A549 (cell line): ENCODE results near the gene PKP1. TPM values are rescaled to one million over a fixed set of nuclear protein-coding genes. Genes with fewer than 3 reads are reported as not detected.

Experiments
- ATAC-seq, 2 experiments: fragments of 200-7000 bp in 1 of 2; fragments of >200 bp in 1 of 2; cut with Nextera tagmentation in 1 of 2; cut with Tn5 transposase in 1 of 2; 3 replicates each; pipeline versions ENCODE4 v1.8.0 to v1.9.1; 2018 to 2020; ENCODE audit warnings: mild to moderate bottlenecking in 1 of 2, moderate library complexity in 1 of 2
- CTCF ChIA-PET: fragments of 300-600 bp; sonication (Branson Sonifier 250); formaldehyde crosslinking; extraction: SDS; loops from one replicate; lab custom pipeline; 2021; ENCODE audit warnings: antibody characterized with exemption, inconsistent platforms; lab: Yijun Ruan, JAX
- POLR2A ChIA-PET: fragments of 350-600 bp; formaldehyde crosslinking; extraction: SDS; loops from one replicate; lab custom pipeline; 2021; ENCODE audit warnings: antibody characterized with exemption, inconsistent platforms; lab: Yijun Ruan, JAX
- DNase-seq, 2 experiments: peaks; one replicate each; pipeline versions ENCODE4 v3.0.0 to v3.0.0-alpha.2; 2011 to 2016; ENCODE audit warnings: low read depth in 1 of 2, low spot score in 1 of 2
- FAIRE-seq: peaks from 2 replicates; lab custom pipeline; 2011; peaks lifted over from hg19 to GRCh38; lab: Jason Lieb, UNC
- H3K27ac ChIP-seq, 2 experiments: fragments of >200 bp; sonication (Bioruptor Twin); formaldehyde crosslinking; 3 replicates each; pipeline ENCODE4 v1.5.1; 2016 to 2017
- H3K4me1 ChIP-seq: fragments of >200 bp; sonication (Bioruptor Twin); formaldehyde crosslinking; 3 replicates; pipeline ENCODE4 v1.6.1; 2016
- H3K4me2 ChIP-seq: fragments of >200 bp; sonication (Bioruptor Twin); formaldehyde crosslinking; 3 replicates; pipeline ENCODE4 v1.6.1; 2016
- H3K4me3 ChIP-seq: fragments of >200 bp; sonication (Bioruptor Twin); formaldehyde crosslinking; 3 replicates; pipeline ENCODE4 v1.5.1; 2016
- H3K9me3 ChIP-seq: fragments of >200 bp; sonication (Bioruptor Twin); formaldehyde crosslinking; 3 replicates; pipeline ENCODE4 v1.6.1; 2016
- CBX2 ChIP-seq: fragments of 200-600 bp; sonication (generic); IDR thresholded peaks from 2 replicates; pipeline ENCODE4 v1.6.1; 2016; ENCODE audit warnings: low read depth, mild to moderate bottlenecking, borderline replicate concordance
- CEBPB ChIP-seq, 2 experiments: fragments of >200 bp in 1 of 2; sonication (Bioruptor Twin) in 1 of 2; formaldehyde crosslinking in 1 of 2; IDR thresholded peaks; 2 replicates each; pipeline ENCODE4 v1.6.1; 2012 to 2016
- EHF ChIP-seq: fragments of 250-450 bp; sonication (Bioruptor Pico); IDR thresholded peaks from 2 replicates; pipeline ENCODE4 v1.5.0; 2020; ENCODE audit warnings: mild to moderate bottlenecking
- ESRRA ChIP-seq: fragments of 150-350 bp; IDR thresholded peaks from 2 replicates; pipeline ENCODE4 v1.6.1; 2014; ENCODE audit warnings: mild to moderate bottlenecking, low read length, borderline replicate concordance
- HEYL ChIP-seq: fragments of 250-450 bp; sonication (Bioruptor Pico); IDR thresholded peaks from 2 replicates; pipeline ENCODE4 v1.8.0; 2021; ENCODE audit warnings: mild to moderate bottlenecking, moderate library complexity
- HOXA7 ChIP-seq: fragments of 250-450 bp; sonication (Bioruptor Pico); IDR thresholded peaks from 2 replicates; pipeline ENCODE4 v1.5.0; 2020; ENCODE audit warnings: mild to moderate bottlenecking, moderate library complexity
- JUNB ChIP-seq: fragments of >200 bp; sonication (Bioruptor Twin); formaldehyde crosslinking; IDR thresholded peaks from 2 replicates; pipeline ENCODE4 v1.6.1; 2016
- KDM5A ChIP-seq: fragments of 200-600 bp; sonication (generic); IDR thresholded peaks from 2 replicates; pipeline ENCODE4 v1.6.1; 2016; ENCODE audit warnings: antibody characterized with exemption, mild to moderate bottlenecking
- POLR2A ChIP-seq: IDR thresholded peaks from 2 replicates; pipeline ENCODE4 v1.6.1; 2012; ENCODE audit warnings: mild to moderate bottlenecking, low read length
- POLR2AphosphoS2 ChIP-seq: conservative IDR thresholded peaks from 2 replicates; pipeline ENCODE4 v1.6.1; 2012; ENCODE audit warnings: low read length, improper control_type of control experiment, inconsistent platforms
- RAD21 ChIP-seq, 2 experiments: fragments of >200 bp in 1 of 2; sonication (Bioruptor Twin) in 1 of 2; formaldehyde crosslinking in 1 of 2; IDR thresholded peaks in 1 of 2; conservative IDR thresholded peaks in 1 of 2; 2 replicates in 1 of 2; 3 replicates in 1 of 2; pipeline ENCODE4 v1.6.1; 2012 to 2018; ENCODE audit warnings: inconsistent platforms in 1 of 2
- RCOR1 ChIP-seq: fragments of 150-350 bp; IDR thresholded peaks from 2 replicates; pipeline ENCODE4 v1.6.1; 2014; ENCODE audit warnings: antibody characterized with exemption, low read length, low read depth
- RNF2 ChIP-seq: fragments of 200-600 bp; sonication (generic); IDR thresholded peaks from 2 replicates; pipeline ENCODE4 v1.6.1; 2016; ENCODE audit warnings: low read depth, mild to moderate bottlenecking, antibody characterized with exemption, moderate library complexity, borderline replicate concordance
- SREBF2 ChIP-seq: fragments of 450-650 bp; IDR thresholded peaks from 2 replicates; pipeline ENCODE4 v1.6.1; 2014; ENCODE audit warnings: mild to moderate bottlenecking, moderate library complexity
- TP53 ChIP-seq: fragments of 250-450 bp; sonication (Bioruptor Pico); IDR thresholded peaks from 2 replicates; pipeline ENCODE4 v1.5.0; 2021; ENCODE audit warnings: mild to moderate bottlenecking, moderate library complexity
- ZSCAN20 ChIP-seq: fragments of 250-450 bp; sonication (Bioruptor Pico); IDR thresholded peaks from 2 replicates; pipeline ENCODE4 v1.8.0; 2022; ENCODE audit warnings: mild to moderate bottlenecking, moderate library complexity
- WGBS: methylation state at CpG from one replicate; pipeline ENCODE4 v1.1.6; 2017; ENCODE audit errors: missing lambda C conversion rate; 5-methylcytosine and 5-hydroxymethylcytosine counted together
- polyA plus RNA-seq, 4 experiments: library from polyadenylated mRNA; depleted of rRNA in 3 of 4; stranded (reverse); fragments of >200 nt; fragmentation: RNase III in 1 of 4; extraction: RNeasy Plus Mini Kit Qiagen cat#74134 plus additional on column Dnase treatment in 1 of 4; gene quantifications; 2 replicates in 3 of 4; 3 replicates in 1 of 4; pipeline ENCODE4 v1.2.3, GENCODE V29; 2011 to 2017
- TF ChIP-seq, protein P1 (sequence below): fragments of 250-450 bp; sonication (Bioruptor Pico); IDR thresholded peaks from 2 replicates; pipeline ENCODE4 v1.5.0; 2020; ENCODE audit warnings: low read depth, mild to moderate bottlenecking, moderate library complexity
- TF ChIP-seq, protein P2 (sequence below): fragments of 200-600 bp; sonication (generic); IDR thresholded peaks from 2 replicates; pipeline ENCODE4 v1.6.1; 2016; ENCODE audit warnings: antibody characterized with exemption, mild to moderate bottlenecking, moderate library complexity
- TF ChIP-seq, protein P3 (sequence below): IDR thresholded peaks from 2 replicates; pipeline ENCODE4 v1.6.1; 2012
- TF ChIP-seq, protein P4 (sequence below): fragments of 150-350 bp; IDR thresholded peaks from 2 replicates; pipeline ENCODE4 v1.6.1; 2014; ENCODE audit warnings: low read depth, mild to moderate bottlenecking, low read length
- TF ChIP-seq, protein P5 (sequence below): fragments of 450-650 bp; IDR thresholded peaks from 2 replicates; pipeline ENCODE4 v1.6.1; 2014; ENCODE audit warnings: antibody characterized with exemption
- TF ChIP-seq, protein P6 (sequence below): fragments of >200 bp; sonication (Bioruptor Twin); formaldehyde crosslinking; IDR thresholded peaks from 2 replicates; pipeline ENCODE4 v1.6.1; 2016

PKP1 gene
- polyA plus RNA-seq, 2 of the 4 experiments (the other 2 are of a cell fraction): not detected

DNA sequence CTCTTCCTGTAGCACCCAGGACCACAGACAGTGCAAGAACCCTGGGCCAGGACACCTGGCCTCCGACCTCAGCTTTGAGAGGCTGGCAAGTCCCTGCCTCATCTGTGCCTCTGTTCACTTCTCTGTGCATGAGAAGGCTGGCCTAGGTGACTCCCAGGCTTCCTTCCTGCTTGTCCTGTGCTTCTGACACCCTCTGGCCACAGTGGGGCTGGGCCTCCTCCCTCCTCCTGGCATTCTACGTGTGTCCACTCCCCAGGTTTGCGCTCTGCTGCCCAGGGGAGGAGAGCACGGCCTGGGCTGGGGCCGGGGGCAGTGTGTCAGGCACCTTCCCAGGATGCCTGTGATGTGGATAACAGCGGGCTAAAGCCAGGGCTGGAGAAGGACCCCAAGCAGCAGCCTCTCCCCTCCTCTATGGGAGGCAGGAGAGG, 30.3 kb upstream of the PKP1 start:
- CTCF ChIA-PET: interaction anchor here (1.1 to 8.8 kb wide), 6 partner anchors 9 to 156 kb away, joined by 3 to 480 read pairs (median 4); no protein-coding TSS in a partner anchor
- H3K4me1 ChIP-seq: 0 out of 3 replicates have a peak, but pooled peaks cover 3% of the 10 kb centered on the region
- no peak for TF ChIP-seq RNF2
- TF ChIP-seq POLR2AphosphoS2: no peak
- no peak for TF ChIP-seq HOXA7 (CRISPR knock-in tag)
- no peak for TF ChIP-seq TP53 (CRISPR knock-in tag)
- TF ChIP-seq, protein P1, sequence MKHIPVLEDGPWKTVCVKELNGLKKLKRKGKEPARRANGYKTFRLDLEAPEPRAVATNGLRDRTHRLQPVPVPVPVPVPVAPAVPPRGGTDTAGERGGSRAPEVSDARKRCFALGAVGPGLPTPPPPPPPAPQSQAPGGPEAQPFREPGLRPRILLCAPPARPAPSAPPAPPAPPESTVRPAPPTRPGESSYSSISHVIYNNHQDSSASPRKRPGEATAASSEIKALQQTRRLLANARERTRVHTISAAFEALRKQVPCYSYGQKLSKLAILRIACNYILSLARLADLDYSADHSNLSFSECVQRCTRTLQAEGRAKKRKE: no peak
- TF ChIP-seq CEBPB (IDR thresholded peaks at IDR 0.05): no peak
- no peak for TF ChIP-seq SREBF2
- TF ChIP-seq ESRRA: no peak
- TF ChIP-seq, protein P2, sequence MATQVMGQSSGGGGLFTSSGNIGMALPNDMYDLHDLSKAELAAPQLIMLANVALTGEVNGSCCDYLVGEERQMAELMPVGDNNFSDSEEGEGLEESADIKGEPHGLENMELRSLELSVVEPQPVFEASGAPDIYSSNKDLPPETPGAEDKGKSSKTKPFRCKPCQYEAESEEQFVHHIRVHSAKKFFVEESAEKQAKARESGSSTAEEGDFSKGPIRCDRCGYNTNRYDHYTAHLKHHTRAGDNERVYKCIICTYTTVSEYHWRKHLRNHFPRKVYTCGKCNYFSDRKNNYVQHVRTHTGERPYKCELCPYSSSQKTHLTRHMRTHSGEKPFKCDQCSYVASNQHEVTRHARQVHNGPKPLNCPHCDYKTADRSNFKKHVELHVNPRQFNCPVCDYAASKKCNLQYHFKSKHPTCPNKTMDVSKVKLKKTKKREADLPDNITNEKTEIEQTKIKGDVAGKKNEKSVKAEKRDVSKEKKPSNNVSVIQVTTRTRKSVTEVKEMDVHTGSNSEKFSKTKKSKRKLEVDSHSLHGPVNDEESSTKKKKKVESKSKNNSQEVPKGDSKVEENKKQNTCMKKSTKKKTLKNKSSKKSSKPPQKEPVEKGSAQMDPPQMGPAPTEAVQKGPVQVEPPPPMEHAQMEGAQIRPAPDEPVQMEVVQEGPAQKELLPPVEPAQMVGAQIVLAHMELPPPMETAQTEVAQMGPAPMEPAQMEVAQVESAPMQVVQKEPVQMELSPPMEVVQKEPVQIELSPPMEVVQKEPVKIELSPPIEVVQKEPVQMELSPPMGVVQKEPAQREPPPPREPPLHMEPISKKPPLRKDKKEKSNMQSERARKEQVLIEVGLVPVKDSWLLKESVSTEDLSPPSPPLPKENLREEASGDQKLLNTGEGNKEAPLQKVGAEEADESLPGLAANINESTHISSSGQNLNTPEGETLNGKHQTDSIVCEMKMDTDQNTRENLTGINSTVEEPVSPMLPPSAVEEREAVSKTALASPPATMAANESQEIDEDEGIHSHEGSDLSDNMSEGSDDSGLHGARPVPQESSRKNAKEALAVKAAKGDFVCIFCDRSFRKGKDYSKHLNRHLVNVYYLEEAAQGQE: no peak
- TF ChIP-seq, protein P3, sequence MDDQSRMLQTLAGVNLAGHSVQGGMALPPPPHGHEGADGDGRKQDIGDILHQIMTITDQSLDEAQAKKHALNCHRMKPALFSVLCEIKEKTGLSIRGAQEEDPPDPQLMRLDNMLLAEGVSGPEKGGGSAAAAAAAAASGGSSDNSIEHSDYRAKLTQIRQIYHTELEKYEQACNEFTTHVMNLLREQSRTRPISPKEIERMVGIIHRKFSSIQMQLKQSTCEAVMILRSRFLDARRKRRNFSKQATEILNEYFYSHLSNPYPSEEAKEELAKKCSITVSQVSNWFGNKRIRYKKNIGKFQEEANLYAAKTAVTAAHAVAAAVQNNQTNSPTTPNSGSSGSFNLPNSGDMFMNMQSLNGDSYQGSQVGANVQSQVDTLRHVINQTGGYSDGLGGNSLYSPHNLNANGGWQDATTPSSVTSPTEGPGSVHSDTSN: no peak
- no peak for TF ChIP-seq KDM5A
- no peak for TF ChIP-seq JUNB
- TF ChIP-seq, protein P4, sequence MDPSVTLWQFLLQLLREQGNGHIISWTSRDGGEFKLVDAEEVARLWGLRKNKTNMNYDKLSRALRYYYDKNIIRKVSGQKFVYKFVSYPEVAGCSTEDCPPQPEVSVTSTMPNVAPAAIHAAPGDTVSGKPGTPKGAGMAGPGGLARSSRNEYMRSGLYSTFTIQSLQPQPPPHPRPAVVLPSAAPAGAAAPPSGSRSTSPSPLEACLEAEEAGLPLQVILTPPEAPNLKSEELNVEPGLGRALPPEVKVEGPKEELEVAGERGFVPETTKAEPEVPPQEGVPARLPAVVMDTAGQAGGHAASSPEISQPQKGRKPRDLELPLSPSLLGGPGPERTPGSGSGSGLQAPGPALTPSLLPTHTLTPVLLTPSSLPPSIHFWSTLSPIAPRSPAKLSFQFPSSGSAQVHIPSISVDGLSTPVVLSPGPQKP: no peak
- no peak for TF ChIP-seq EHF (CRISPR knock-in tag)
- no peak for TF ChIP-seq RCOR1
- no peak for TF ChIP-seq CBX2
- TF ChIP-seq, protein P5, sequence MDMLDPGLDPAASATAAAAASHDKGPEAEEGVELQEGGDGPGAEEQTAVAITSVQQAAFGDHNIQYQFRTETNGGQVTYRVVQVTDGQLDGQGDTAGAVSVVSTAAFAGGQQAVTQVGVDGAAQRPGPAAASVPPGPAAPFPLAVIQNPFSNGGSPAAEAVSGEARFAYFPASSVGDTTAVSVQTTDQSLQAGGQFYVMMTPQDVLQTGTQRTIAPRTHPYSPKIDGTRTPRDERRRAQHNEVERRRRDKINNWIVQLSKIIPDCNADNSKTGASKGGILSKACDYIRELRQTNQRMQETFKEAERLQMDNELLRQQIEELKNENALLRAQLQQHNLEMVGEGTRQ: no peak
- no peak for TF ChIP-seq HEYL (CRISPR knock-in tag)
- TF ChIP-seq POLR2A: no peak
- H3K27ac ChIP-seq: no peak overlapping the region
- no peaks in the 10 kb centered on the region for H3K9me3 ChIP-seq
- no peak overlapping the region for H3K4me2 ChIP-seq
- no peak for DNase-seq
- no peak for FAIRE-seq
- POLR2A ChIA-PET: no interaction called here
- 60% methylated on average over 1 of the region's 6 CpGs for WGBS
- H3K4me3 ChIP-seq: no peak overlapping the region
- ATAC-seq: no peak

DNA sequence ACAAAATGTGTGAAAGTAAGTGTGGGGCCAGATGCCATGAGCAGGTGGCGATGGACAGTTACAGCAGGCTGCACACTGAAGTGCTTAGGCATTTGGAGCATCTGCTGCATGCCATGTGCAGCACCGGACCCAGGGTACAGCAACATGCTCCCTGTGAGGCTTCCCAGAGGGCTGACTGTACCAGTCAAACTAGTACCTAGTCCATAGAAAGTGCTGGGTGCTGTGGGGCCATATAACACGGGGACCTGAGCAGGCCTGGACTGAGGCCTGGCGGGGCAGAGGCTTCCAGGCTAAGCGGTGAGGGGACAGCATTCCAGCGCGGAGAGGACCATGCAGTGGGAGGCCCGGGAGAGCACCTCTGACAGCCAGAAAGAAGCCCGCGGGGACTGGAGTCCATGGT, 29.9 kb upstream of the PKP1 start:
- no peak for DNase-seq

More for the DNA sequence above, 29.9 kb upstream of the PKP1 start:
- peak; percentile 8 to 30; a peak in 3 of 6 replicates for ATAC-seq
- Histone ChIP-seq H3K4me1 (0 out of 3 replicates have a peak, but pooled peaks cover 3% of the 10 kb centered on the region), H3K4me3 (no peak overlapping the region), H3K4me2 (no peak overlapping the region), H3K9me3 (no peaks in the 10 kb centered on the region), H3K27ac (no peak overlapping the region)
- 78% methylated on average over 10 of the region's 10 CpGs for WGBS
- ChIA-PET CTCF (interaction anchor here (1.1 to 8.8 kb wide), 23 partner anchors 8 to 233 kb away, joined by 3 to 480 read pairs (median 11); partner anchors contain the start of gene PKP1), POLR2A (no interaction called here)
- FAIRE-seq: no peak
- TF ChIP-seq, protein P2: no peak
- TF ChIP-seq RAD21 (conservative IDR thresholded peaks at IDR 0.05 in 1 of 2, IDR thresholded peaks at IDR 0.05 in 1 of 2) (no peak), ZSCAN20 (CRISPR knock-in tag) (no peak)
- TF ChIP-seq, protein P6, sequence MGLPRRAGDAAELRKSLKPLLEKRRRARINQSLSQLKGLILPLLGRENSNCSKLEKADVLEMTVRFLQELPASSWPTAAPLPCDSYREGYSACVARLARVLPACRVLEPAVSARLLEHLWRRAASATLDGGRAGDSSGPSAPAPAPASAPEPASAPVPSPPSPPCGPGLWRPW: no peak
